ENCODE results near the gene ASB2. TPM values are rescaled to one million over a fixed set of nuclear protein-coding genes. Genes with fewer than 3 reads are reported as not detected.

The ASB2 gene
- total and polyA plus RNA-seq, 2 of the 13 experiments (the other 11 are each of a cell fraction or from before 2014, with no cell fraction given), result 0.82 to 4.1 TPM

- TF ChIP-seq RXRB (CRISPR knock-in tag; IDR thresholded peaks at IDR 0.05; ENCODE audit: borderline replicate concordance) (peak; percentile 24; the same call in 1 of the 2 replicates), GATAD1 (CRISPR knock-in tag; IDR thresholded peaks at IDR 0.05) (0 out of 2 replicates have a peak, but pooled peaks have one; percentile 14), ZGPAT (CRISPR knock-in tag; IDR thresholded peaks at IDR 0.05) (0 out of 2 replicates have a peak, but pooled peaks have one; percentile 34), EHMT2 (IDR thresholded peaks at IDR 0.05; ENCODE audit: borderline replicate concordance, low read depth, low read length) (no peak), RFXAP (CRISPR knock-in tag; IDR thresholded peaks at IDR 0.05; ENCODE audit: borderline replicate concordance) (no peak), ZFP36L2 (CRISPR knock-in tag; IDR thresholded peaks at IDR 0.05) (no peak), DNMT1 (CRISPR knock-in tag; IDR thresholded peaks at IDR 0.05) (no peak), FUBP1 (CRISPR knock-in tag; IDR thresholded peaks at IDR 0.05; ENCODE audit: borderline replicate concordance) (no peak), TBL1XR1 (IDR thresholded peaks at IDR 0.05; ENCODE audit: borderline replicate concordance, low read length, partially characterized antibody) (no peak), MNT (IDR thresholded peaks at IDR 0.05) (no peak), DRAP1 (CRISPR knock-in tag; IDR thresholded peaks at IDR 0.05) (0 out of 2 replicates have a peak, but pooled peaks have one; percentile 30), FOXA1 (IDR thresholded peaks at IDR 0.05) (no peak), FOXA1 (CRISPR knock-in tag; IDR thresholded peaks at IDR 0.05) (no peak), CREM (IDR thresholded peaks at IDR 0.05) (no peak), CREM (CRISPR knock-in tag; IDR thresholded peaks at IDR 0.05) (no peak), ARID5B (CRISPR knock-in tag; IDR thresholded peaks at IDR 0.05) (no peak)
These were observed 25.4 kb upstream of the ASB2 start (continued) for GRCh38 chr14:94001501-94002396.
